GM12878 (cell line): Measurements from ENCODE around the gene PDCD6IP. TPM values are rescaled to one million over a fixed set of nuclear protein-coding genes. Genes with fewer than 3 reads are reported as not detected.
"Not testable (repeated sequence)": the region's sequence is repeated elsewhere in the genome, so short reads cannot be mapped to it uniquely, and the experiment has no call there.

ENCODE experiments used
- ATAC-seq: fragments of 200-7000 bp; cut with Tn5 transposase; 3 replicates; pipeline ENCODE4 v1.9.1; 2020; ENCODE audit warnings: mild to moderate bottlenecking, moderate library complexity
- BruUV-seq: library from RNA; stranded (reverse); fragments of 400-500 nt; replicated peaks from 2 replicates; lab custom pipeline; 2021; lab: Mats Ljungman, UMichigan
- CTCF ChIA-PET: fragments of 300-600 bp; sonication (Branson Sonifier 250); formaldehyde crosslinking; extraction: SDS; loops from one replicate; lab custom pipeline; 2021; ENCODE audit warnings: inconsistent platforms; lab: Yijun Ruan, JAX
- POLR2A ChIA-PET: fragments of 350-600 bp; formaldehyde crosslinking; extraction: SDS; loops from one replicate; lab custom pipeline; 2021; ENCODE audit warnings: inconsistent platforms; lab: Charles Lee
- RAD21 ChIA-PET: fragments of 300-600 bp; sonication (Branson Sonifier 250); formaldehyde crosslinking; loops from one replicate; lab custom pipeline; 2023; ENCODE audit warnings: antibody characterized with exemption; ENCODE audit not compliant: unreplicated experiment; lab: Charles Lee
- SMC1A ChIA-PET: fragments of 300-600 bp; sonication (Branson Sonifier 250); formaldehyde crosslinking; loops from one replicate; lab custom pipeline; 2023; ENCODE audit not compliant: unreplicated experiment, uncharacterized antibody; lab: Charles Lee
- DNase-seq: peaks from one replicate; pipeline ENCODE4 v3.0.0-alpha.2; 2011; ENCODE audit warnings: low read depth, low spot score
- FAIRE-seq: peaks from 3 replicates; lab custom pipeline; 2011; peaks lifted over from hg19 to GRCh38; lab: Jason Lieb, UNC
- H2AFZ ChIP-seq: 2 replicates; pipeline ENCODE4 v1.6.0; 2011; ENCODE audit warnings: low read depth, low read length, control low read depth; ENCODE audit not compliant: control insufficient read depth
- H3K27ac ChIP-seq: 2 replicates; pipeline ENCODE4 v1.5.1; 2011; ENCODE audit warnings: control low read depth; ENCODE audit not compliant: control insufficient read depth, insufficient read depth
- H3K27me3 ChIP-seq, 2 experiments: replicated peaks in 1 of 2; 2 replicates each; pipeline versions ENCODE4 v1.6.0 to v1.6.1; 2011; ENCODE audit warnings: low read length in 1 of 2; ENCODE audit not compliant: control insufficient read depth in 2 of 2, insufficient read depth in 2 of 2
- H3K36me3 ChIP-seq, 2 experiments: 2 replicates each; pipeline ENCODE4 v1.5.1; 2011; ENCODE audit warnings: low read length in 1 of 2; ENCODE audit not compliant: control insufficient read depth in 2 of 2, insufficient read depth in 2 of 2
- H3K4me1 ChIP-seq: 2 replicates; pipeline ENCODE4 v1.6.1; 2011; ENCODE audit warnings: mild to moderate bottlenecking, low read length, moderate library complexity, mixed read lengths; ENCODE audit not compliant: control insufficient read depth, insufficient read depth
- H3K4me2 ChIP-seq: 2 replicates; pipeline ENCODE4 v1.6.0; 2011; ENCODE audit warnings: control low read depth; ENCODE audit not compliant: control insufficient read depth, insufficient read depth
- H3K4me3 ChIP-seq: fragments of 200-600 bp; sonication (generic); 2 replicates; pipeline ENCODE4 v1.5.1; 2016
- H3K79me2 ChIP-seq: 2 replicates; pipeline ENCODE4 v1.6.0; 2011; ENCODE audit warnings: low read length; ENCODE audit not compliant: control insufficient read depth, insufficient read depth
- H3K9ac ChIP-seq: 2 replicates; pipeline ENCODE4 v1.8.0; 2011; ENCODE audit warnings: low read length, control low read depth, mixed read lengths; ENCODE audit not compliant: control insufficient read depth, insufficient read depth
- H3K9me3 ChIP-seq: replicated peaks from 3 replicates; pipeline ENCODE4 v1.5.1; 2011; ENCODE audit warnings: mild to moderate bottlenecking, low read length; ENCODE audit not compliant: control insufficient read depth, insufficient read depth
- H4K20me1 ChIP-seq: 2 replicates; pipeline ENCODE4 v1.6.0; 2011; ENCODE audit not compliant: control insufficient read depth, insufficient read depth
- PML ChIP-seq: IDR thresholded peaks from 2 replicates; pipeline ENCODE4 v1.6.1; 2012; ENCODE audit warnings: low read length, inconsistent platforms
- RCOR1 ChIP-seq: conservative IDR thresholded peaks from 2 replicates; pipeline ENCODE4 v1.6.1; 2012; ENCODE audit warnings: low read depth, low read length, improper control_type of control experiment
- WGBS: methylation state at CpG from one replicate; pipeline ENCODE4 v1.1.6; 2016; ENCODE audit warnings: low lambda C conversion rate; ENCODE audit not compliant: insufficient replicate concordance, insufficient coverage; ENCODE audit errors: missing lambda C conversion rate; 5-methylcytosine and 5-hydroxymethylcytosine counted together
- in situ Hi-C: fragments of 300-500 bp; cut with MboI; formaldehyde crosslinking; loops from 9 replicates; pipeline ENCODE4 v1.14.3; 2018; ENCODE audit warnings: mixed read lengths
- intact Hi-C: fragments of 100-400 bp; cut with micrococcal nuclease; formaldehyde crosslinking; loops from one replicate; pipeline ENCODE4 v1.14.2; 2022; ENCODE audit not compliant: unreplicated experiment
- polyA plus RNA-seq, 11 experiments: library from polyadenylated mRNA; depleted of rRNA in 4 of 11; unstranded in 6 of 11; stranded (reverse) in 5 of 11; fragments of >200 nt; fragmentation: Nextera tagmentation in 4 of 11; fragmentation: Illumina TruSeq in 1 of 11; extraction: Ambion mirVana in 4 of 11; extraction: Trizol in 1 of 11; gene quantifications; 1 replicate in 1 of 11; 2 replicates in 10 of 11; pipeline versions ENCODE4 v1.2.1 to v1.2.3, GENCODE V29; 2011 to 2016; ENCODE audit warnings: inconsistent platforms in 2 of 11, missing spikeins in 2 of 11, low read depth in 1 of 11
- total RNA-seq, 4 experiments: library from RNA; depleted of rRNA in 3 of 4; stranded (reverse); fragments of >200 nt in 3 of 4; fragmentation: Illumina TruSeq in 1 of 4; extraction: Trizol in 1 of 4; gene quantifications; 2 replicates each; pipeline versions ENCODE4 v1.2.1 to v1.2.3, GENCODE V29; 2013 to 2021
- TF ChIP-seq, protein P1 (sequence below): fragments of 450-650 bp; formaldehyde crosslinking; IDR thresholded peaks from 2 replicates; pipeline ENCODE4 v1.5.0; 2022; ENCODE audit warnings: mild to moderate bottlenecking, missing genetic modification characterization

The PDCD6IP gene
- total and polyA plus RNA-seq, 10 of the 15 experiments (the other 5 are each of a cell fraction or from before 2014, with no cell fraction given), result 16.0 to 169 (median 81.2) TPM

DNA sequence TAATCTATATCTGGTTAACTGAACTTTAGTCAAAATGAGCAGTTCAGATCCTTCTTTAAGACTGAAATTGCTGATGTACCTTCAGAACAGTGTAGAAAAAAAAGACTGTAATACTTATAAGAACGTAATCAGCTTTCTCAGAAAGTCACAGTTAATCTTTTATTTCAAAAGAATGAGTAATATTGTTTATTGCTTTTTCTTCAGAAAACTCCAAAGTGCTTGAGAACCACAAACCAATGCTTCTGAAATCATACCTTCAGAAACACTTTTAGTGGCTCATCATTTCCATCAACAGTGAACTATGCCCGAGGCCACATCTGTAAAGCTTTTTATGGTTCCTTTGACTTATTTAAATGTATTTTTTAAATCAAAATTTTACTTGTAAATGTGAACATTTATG lies 47.1 kb upstream of the PDCD6IP start:
- no peak overlapping the region for H3K4me2 ChIP-seq
- no peak overlapping the region for H3K4me3 ChIP-seq
- intact Hi-C loops (no loop called here), in situ Hi-C loops (no loop called here)
- ATAC-seq (no peak), DNase-seq (no peak), FAIRE-seq (no peak)
- peaks cover 3% of the 10 kb centered on the region; the same call in 2 of the 3 replicates for H3K9me3 ChIP-seq
- BruUV-seq, result no TSS peak
- no peak overlapping the region for H3K27ac ChIP-seq
- H3K79me2 ChIP-seq, result no peaks in the 10 kb centered on the region
- no peak for TF ChIP-seq RCOR1
- TF ChIP-seq, protein P1, sequence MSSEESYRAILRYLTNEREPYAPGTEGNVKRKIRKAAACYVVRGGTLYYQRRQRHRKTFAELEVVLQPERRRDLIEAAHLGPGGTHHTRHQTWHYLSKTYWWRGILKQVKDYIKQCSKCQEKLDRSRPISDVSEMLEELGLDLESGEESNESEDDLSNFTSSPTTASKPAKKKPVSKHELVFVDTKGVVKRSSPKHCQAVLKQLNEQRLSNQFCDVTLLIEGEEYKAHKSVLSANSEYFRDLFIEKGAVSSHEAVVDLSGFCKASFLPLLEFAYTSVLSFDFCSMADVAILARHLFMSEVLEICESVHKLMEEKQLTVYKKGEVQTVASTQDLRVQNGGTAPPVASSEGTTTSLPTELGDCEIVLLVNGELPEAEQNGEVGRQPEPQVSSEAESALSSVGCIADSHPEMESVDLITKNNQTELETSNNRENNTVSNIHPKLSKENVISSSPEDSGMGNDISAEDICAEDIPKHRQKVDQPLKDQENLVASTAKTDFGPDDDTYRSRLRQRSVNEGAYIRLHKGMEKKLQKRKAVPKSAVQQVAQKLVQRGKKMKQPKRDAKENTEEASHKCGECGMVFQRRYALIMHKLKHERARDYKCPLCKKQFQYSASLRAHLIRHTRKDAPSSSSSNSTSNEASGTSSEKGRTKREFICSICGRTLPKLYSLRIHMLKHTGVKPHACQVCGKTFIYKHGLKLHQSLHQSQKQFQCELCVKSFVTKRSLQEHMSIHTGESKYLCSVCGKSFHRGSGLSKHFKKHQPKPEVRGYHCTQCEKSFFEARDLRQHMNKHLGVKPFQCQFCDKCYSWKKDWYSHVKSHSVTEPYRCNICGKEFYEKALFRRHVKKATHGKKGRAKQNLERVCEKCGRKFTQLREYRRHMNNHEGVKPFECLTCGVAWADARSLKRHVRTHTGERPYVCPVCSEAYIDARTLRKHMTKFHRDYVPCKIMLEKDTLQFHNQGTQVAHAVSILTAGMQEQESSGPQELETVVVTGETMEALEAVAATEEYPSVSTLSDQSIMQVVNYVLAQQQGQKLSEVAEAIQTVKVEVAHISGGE, result no peak
- TF ChIP-seq PML, result no peak
- no peaks in the 10 kb centered on the region for H3K27me3 ChIP-seq
- H3K4me1 ChIP-seq, result no peaks in the 10 kb centered on the region
- H3K9ac ChIP-seq, result no peak overlapping the region
- no peaks in the 10 kb centered on the region for H3K36me3 ChIP-seq
- no peak overlapping the region for H2AFZ ChIP-seq
- ChIA-PET CTCF (no interaction called here), POLR2A (no interaction called here), SMC1A (interaction anchor here (0.9 kb wide), 1 partner anchor 21 kb away, joined by 4 read pairs; no protein-coding TSS in a partner anchor), RAD21 (no interaction called here)
- WGBS, result 46% methylated on average over 2 of the region's 2 CpGs
- H4K20me1 ChIP-seq, result no peaks in the 10 kb centered on the region

DNA sequence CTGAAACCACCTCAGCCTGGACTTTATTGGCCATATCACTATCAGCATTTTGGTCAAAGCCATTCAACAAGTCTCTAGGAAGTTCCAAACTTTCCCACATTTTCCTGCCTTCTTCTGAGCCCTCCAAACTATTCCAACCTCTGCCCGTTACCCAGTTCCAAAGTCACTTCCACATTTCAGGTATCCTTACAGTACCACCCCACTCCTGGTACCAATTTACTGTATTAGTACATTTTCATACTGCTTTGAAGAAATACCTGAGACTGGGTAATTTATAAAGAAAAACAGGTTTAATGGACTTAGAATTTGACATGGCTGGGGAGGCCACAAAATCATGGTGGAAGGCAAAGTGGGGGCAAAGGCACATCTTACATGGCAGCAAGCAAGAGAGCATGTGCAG lies 44.0 kb upstream of the PDCD6IP start:
- BruUV-seq, intact Hi-C loops, H3K27me3 ChIP-seq, RAD21 ChIA-PET, H3K79me2 ChIP-seq, H4K20me1 ChIP-seq, FAIRE-seq, DNase-seq, POLR2A ChIA-PET, H3K9ac ChIP-seq, H3K27ac ChIP-seq, H2AFZ ChIP-seq, H3K36me3 ChIP-seq, in situ Hi-C loops, H3K4me3 ChIP-seq, ATAC-seq, H3K9me3 ChIP-seq, H3K4me1 ChIP-seq, H3K4me2 ChIP-seq: not testable (repeated sequence)
- SMC1A ChIA-PET, result interaction anchor here (0.9 kb wide), 1 partner anchor 22 kb away, joined by 3 read pairs; no protein-coding TSS in a partner anchor
- CTCF ChIA-PET, result interaction anchor here (1.0 kb wide), 1 partner anchor 11 kb away, joined by 3 read pairs; no protein-coding TSS in a partner anchor
- WGBS, result 67% methylated on average over 1 of the region's 1 CpG
